Mucosa of descending colon (tissue), 3 donors: Measurements from ENCODE around the gene ADGRV1. TPM values are rescaled to one million over a fixed set of nuclear protein-coding genes. Genes with fewer than 3 reads are reported as not detected.

Experiments used
- ATAC-seq: fragments of 200-7000 bp; cut with Tn5 transposase; one replicate; pipeline ENCODE4 v1.9.1; 2020; ENCODE audit warnings: mild to moderate bottlenecking, moderate library complexity
- DNase-seq, 3 donors: peaks; one replicate each; pipeline ENCODE4 v3.0.0-alpha.2; 2020
- H3K36me3 ChIP-seq: fragments of 200-600 bp; one replicate; pipeline ENCODE4 v1.8.0; 2021; ENCODE audit warnings: low read depth, mild to moderate bottlenecking
- H3K4me1 ChIP-seq: fragments of 200-600 bp; one replicate; pipeline ENCODE4 v1.8.0; 2021; ENCODE audit warnings: low read depth, mild to moderate bottlenecking
- H3K4me3 ChIP-seq: fragments of 200-600 bp; one replicate; pipeline ENCODE4 v1.8.0; 2021; ENCODE audit warnings: mild to moderate bottlenecking
- H3K9me3 ChIP-seq: fragments of 200-600 bp; one replicate; pipeline ENCODE4 v1.8.0; 2021; ENCODE audit warnings: mild to moderate bottlenecking
- CTCF ChIP-seq: fragments of 200-600 bp; IDR thresholded peaks from one replicate; pipeline ENCODE4 v1.8.0; 2022; ENCODE audit warnings: antibody characterized with exemption, mild to moderate bottlenecking
- intact Hi-C, 2 donors: fragments of 100-400 bp; cut with DNase I in 1 of 2; cut with micrococcal nuclease in 1 of 2; formaldehyde crosslinking; loops; one replicate each; pipeline versions ENCODE4 v1.11.0 to v1.11.1; 2022; cut with DNase I, micrococcal nuclease
- total RNA-seq, 3 donors: library from RNA; stranded (reverse); fragmentation: NEBNext Ultra II Directional in 2 of 3; extraction: Animal tissue kit (Norgen Biotek cat#: 25700) in 2 of 3; gene quantifications; one replicate each; pipeline versions ENCODE4 v1.2.1 to v1.2.4, GENCODE V29; 2021 to 2023
- donor health status: DM: no; HTN: no; CAD: no; lungs with moderate emphysema.
- donor health status: DM: no; HTN: no; CAD: no.
- donor health status: DM: no; HTN: yes; CAD: no.

ADGRV1 gene
- total RNA-seq, 3 donors from 2014 or later, result 4.5 to 8.6 (median 6.1) TPM

GRCh38 chr5:90947667-90948066 is 389.1 kb downstream of the ADGRV1 start:
- H3K4me3 ChIP-seq, result no peak overlapping the region
- TF ChIP-seq CTCF, result no peak
- ATAC-seq, result no peak
- H3K9me3 ChIP-seq, result no peaks in the 10 kb centered on the region
- DNase-seq, result no peak
- no peaks in the 10 kb centered on the region for H3K36me3 ChIP-seq
- H3K4me1 ChIP-seq, result peaks cover 12% of the 10 kb centered on the region
- intact Hi-C loops, result no loop called here

GRCh38 chr5:90948969-90949368 is 390.4 kb downstream of the ADGRV1 start:
- DNase-seq (no peak), ATAC-seq (no peak)
- no peaks in the 10 kb centered on the region for H3K9me3 ChIP-seq
- no peak for TF ChIP-seq CTCF
- no peak overlapping the region for H3K4me3 ChIP-seq
- intact Hi-C loops, result no loop called here
- H3K4me1 ChIP-seq, result peaks cover 12% of the 10 kb centered on the region
- H3K36me3 ChIP-seq, result no peaks in the 10 kb centered on the region

- DNase-seq (peak in 1 of 3 donors; percentile 9), ATAC-seq (peak; percentile 99)
- Histone ChIP-seq H3K4me1 (peaks cover 12% of the 10 kb centered on the region), H3K4me3 (no peak overlapping the region), H3K9me3 (no peaks in the 10 kb centered on the region), H3K36me3 (no peaks in the 10 kb centered on the region)
- no peak for TF ChIP-seq CTCF
- intact Hi-C loops, result no loop called here
Observed at GRCh38 chr5:90949469-90950358, 391.1 kb downstream of the ADGRV1 start.

- DNase-seq (no peak), ATAC-seq (peak; percentile 45)
- Histone ChIP-seq H3K36me3 (no peaks in the 10 kb centered on the region), H3K9me3 (no peaks in the 10 kb centered on the region), H3K4me1 (peaks cover 9% of the 10 kb centered on the region), H3K4me3 (no peak overlapping the region)
- no peak for TF ChIP-seq CTCF
- intact Hi-C loops, result no loop called here
Observed at GRCh38 chr5:90955001-90955635, 396.5 kb downstream of the ADGRV1 start.

GRCh38 chr5:90956511-90957097 is 398.0 kb downstream of the ADGRV1 start:
- no peak for DNase-seq
- H3K9me3 ChIP-seq, result no peaks in the 10 kb centered on the region
- no peak overlapping the region for H3K4me3 ChIP-seq
- peak; percentile 46 for ATAC-seq
- H3K4me1 ChIP-seq, result peaks cover 5% of the 10 kb centered on the region
- TF ChIP-seq CTCF, result no peak
- intact Hi-C loops, result no loop called here
- H3K36me3 ChIP-seq, result no peaks in the 10 kb centered on the region
